NCI-H345 treated with DMSO at 0.1 percent for 48 hours (cell line): Measurements from ENCODE around the gene WIZ.

ENCODE experiments used
- DNase-seq: peaks from one replicate; lab custom pipeline; 2025; ENCODE audit not compliant: unreplicated experiment; lab: John Stamatoyannopoulos, UW

WIZ gene

GRCh38 chr19:15378534-15379082 is 71.1 kb downstream of the WIZ start:
- DNase-seq = no peak

GRCh38 chr19:15374796-15375440 is 74.8 kb downstream of the WIZ start:
- no peak for DNase-seq

GRCh38 chr19:15374105-15374651 is 75.6 kb downstream of the WIZ start:
- no peak for DNase-seq

- DNase-seq = no peak
These were observed 76.1 kb downstream of the WIZ start for GRCh38 chr19:15373644-15374043.

GRCh38 chr19:15372891-15373301 is 76.9 kb downstream of the WIZ start:
- DNase-seq = no peak

GRCh38 chr19:15372470-15372869 is 77.3 kb downstream of the WIZ start:
- DNase-seq = no peak

- DNase-seq = no peak
These were observed 77.9 kb downstream of the WIZ start for GRCh38 chr19:15371786-15372380.

GRCh38 chr19:15371119-15371518 is 78.6 kb downstream of the WIZ start:
- no peak for DNase-seq
